Subcutaneous adipose tissue (tissue), 4 donors: ENCODE data around the gene TTC28. TPM values are rescaled to one million over a fixed set of nuclear protein-coding genes. Genes with fewer than 3 reads are reported as not detected.

Source experiments
- CTCF ChIP-seq: fragments of 450-650 bp; IDR thresholded peaks from one replicate; pipeline ENCODE4 v1.5.1; 2016; ENCODE audit warnings: low read depth, mild to moderate bottlenecking, control low read depth, antibody characterized with exemption, moderate library complexity
- total RNA-seq, 4 donors: library from RNA; depleted of rRNA; stranded (reverse); fragments of >200 nt; gene quantifications; one replicate each; pipeline ENCODE4 v1.1.0, GENCODE V29; 2016

Gene TTC28
- total RNA-seq, 4 donors from 2014 or later = 42.6 to 71.6 (median 43.4) TPM

- no peak for TF ChIP-seq CTCF
These were observed 628.4 kb downstream of the TTC28 start for GRCh38 chr22:28051091-28051786.

- no peak for TF ChIP-seq CTCF
These were observed 631.1 kb downstream of the TTC28 start for GRCh38 chr22:28048529-28048928.

- TF ChIP-seq CTCF = no peak
These were observed 631.9 kb downstream of the TTC28 start for GRCh38 chr22:28047740-28048139.

GRCh38 chr22:28046100-28046499 lies 633.5 kb downstream of the TTC28 start:
- TF ChIP-seq CTCF = no peak

GRCh38 chr22:28044546-28045173 lies 635.0 kb downstream of the TTC28 start:
- no peak for TF ChIP-seq CTCF

- TF ChIP-seq CTCF = no peak
These were observed 636.4 kb downstream of the TTC28 start for GRCh38 chr22:28043266-28043665.

- no peak for TF ChIP-seq CTCF
These were observed 644.8 kb downstream of the TTC28 start for GRCh38 chr22:28034760-28035401.
